K562 treated with DMSO at 1 percent for 12 hours (cell line): ENCODE measurements around the gene RAC3. TPM values are rescaled to one million over a fixed set of nuclear protein-coding genes. Genes with fewer than 3 reads are reported as not detected.

Source experiments
- total RNA-seq: library from RNA; unstranded; fragments of 300-600 nt; gene quantifications from 2 replicates; pipeline ENCODE4 v1.2.3, GENCODE V29; 2022; ENCODE audit not compliant: insufficient read depth

The RAC3 gene
- 58.4 and 82.9 TPM in 2 replicates for total RNA-seq

DNA sequence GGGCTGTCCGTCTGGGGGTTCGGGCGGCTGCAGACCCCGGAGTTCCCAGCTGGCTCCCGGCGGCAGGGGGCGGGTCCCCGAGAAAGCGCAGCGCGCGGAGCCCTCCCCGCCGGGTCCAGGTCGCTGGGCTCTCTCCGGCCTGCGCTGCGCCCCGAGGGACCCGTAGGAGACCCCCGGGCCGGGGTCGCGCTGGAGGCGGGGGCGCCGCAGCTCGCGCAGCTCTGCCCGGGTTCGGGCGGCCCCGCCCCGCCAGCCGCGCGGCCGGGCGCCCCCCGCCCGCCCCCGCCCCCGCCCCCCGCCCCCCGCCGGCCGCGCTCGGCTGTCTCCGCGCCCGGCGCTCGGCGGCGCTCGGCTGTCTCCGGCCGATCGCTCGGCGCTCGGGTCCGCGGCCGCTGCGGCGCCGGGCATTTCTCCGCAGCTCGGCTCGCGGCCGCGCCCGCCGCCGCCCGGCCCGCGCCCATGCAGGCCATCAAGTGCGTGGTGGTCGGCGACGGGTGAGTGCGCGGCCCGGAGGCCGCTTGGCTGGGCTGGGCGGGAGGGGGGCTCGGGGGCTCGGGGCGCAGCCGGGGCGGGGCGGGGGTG lies at the start of gene RAC3:
TSS of gene RAC3 (plus strand) at position 376 of the 582 bp plus-strand sequence. CDS start at position 460, 84 bp downstream.

DNA sequence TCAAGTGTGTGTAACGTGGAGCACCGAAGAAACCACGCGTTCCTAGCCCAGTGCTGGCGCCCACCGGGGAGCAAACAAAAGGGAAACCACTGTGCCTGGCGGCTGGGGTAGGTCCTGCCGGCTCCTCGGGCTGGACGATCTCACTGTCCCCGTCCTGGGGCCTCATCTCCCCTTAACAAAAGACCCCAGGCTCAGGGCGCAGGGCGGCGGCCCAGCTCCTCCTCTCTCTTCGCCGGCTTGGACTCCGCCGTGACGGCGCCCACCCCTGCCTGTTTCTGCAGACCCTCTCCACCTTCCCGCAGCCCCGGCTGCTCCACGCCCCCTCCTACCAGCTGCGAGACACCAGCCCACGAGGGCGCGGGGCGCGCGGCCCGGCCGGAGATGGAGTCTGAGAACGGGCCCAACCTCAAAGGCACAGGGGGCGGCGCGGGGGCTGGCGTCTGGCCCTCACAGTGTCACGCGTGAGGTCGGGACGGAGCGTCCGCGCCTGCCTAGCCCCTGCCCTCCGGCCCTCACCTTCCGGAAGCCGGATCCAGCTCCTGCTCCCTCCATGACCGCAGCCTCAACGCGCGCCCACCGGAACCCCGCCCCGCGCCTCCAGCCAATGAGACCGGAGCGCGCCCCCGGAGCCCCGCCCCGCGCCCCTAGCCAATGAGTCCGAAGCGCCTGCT lies 9.0 kb upstream of the RAC3 start, which contains the start of gene CENPX:
TSS of gene CENPX (minus strand) at position 569 of the 671 bp plus-strand sequence. CDS start at position 552, 17 bp downstream.

DNA sequence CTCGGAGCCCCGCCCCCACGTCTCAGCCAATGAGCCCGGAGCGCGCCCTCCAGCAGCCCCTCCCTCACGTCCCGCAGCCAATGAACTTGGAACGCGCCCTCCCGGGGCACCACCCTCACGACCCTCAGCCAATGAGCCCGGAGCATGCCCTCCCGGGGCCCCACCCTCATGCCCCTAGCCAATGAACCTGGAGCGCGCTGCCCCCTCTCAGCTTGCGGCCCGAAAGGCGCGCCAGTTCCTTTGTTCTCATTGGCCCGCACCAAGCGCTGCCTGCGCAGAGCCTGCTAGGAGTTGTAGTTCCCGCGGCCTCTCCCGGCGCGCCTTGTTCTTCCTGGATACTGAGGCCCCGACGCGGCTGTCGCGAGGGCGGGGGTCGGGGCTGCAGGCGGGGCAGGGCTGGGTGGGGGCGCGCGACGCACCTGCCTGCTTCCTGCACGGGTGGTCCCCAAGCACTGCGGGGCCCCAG lies 8.5 kb upstream of the RAC3 start, which contains the start of gene LRRC45:
TSS of gene LRRC45 (plus strand) at position 325 of the 466 bp plus-strand sequence. CDS start 339 bp downstream, outside the sequence.

DNA sequence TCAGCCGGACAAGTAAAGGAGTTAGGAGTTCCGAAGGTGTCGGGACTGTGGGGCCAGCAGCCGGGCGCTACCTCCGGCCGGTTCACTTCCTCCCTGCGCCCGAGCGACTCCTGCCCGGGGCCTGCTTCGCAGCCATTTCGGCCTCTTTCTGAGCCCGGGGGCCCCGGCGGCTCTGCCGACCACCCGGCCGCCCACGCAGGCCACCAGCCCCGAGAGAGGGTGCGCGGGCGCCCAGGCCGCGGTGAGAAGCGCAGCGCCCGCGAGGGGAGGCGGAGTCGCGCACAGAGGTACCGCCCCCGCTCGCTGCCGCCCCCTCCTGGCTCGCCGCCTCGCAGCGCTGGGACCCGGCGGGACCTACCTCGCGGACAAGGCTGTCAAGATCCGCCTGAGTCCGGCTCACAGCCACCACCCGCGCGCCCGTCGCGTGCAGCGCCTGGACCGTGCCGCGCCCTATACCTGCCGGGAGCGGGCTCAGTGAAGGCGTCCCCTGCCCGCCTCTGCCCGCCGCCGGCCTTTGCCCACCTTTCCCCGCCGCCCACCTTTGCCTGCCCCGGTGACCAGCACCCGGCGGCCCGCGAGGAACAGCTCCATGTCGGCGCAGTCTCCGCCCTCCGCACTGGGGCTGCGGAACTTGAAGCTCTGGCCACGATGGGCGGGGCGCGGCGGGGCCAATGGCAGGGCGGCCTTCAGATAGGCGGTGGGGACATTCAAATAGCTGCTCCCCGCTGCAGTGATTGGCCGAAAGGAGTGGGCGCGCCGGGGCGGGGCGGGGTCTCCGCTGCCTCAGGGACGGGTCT lies 5.8 kb downstream of the RAC3 start, which contains the start of gene DCXR:
TSS of gene DCXR (minus strand) at position 606 of the 797 bp plus-strand sequence. CDS start at position 591, 15 bp downstream.

DNA sequence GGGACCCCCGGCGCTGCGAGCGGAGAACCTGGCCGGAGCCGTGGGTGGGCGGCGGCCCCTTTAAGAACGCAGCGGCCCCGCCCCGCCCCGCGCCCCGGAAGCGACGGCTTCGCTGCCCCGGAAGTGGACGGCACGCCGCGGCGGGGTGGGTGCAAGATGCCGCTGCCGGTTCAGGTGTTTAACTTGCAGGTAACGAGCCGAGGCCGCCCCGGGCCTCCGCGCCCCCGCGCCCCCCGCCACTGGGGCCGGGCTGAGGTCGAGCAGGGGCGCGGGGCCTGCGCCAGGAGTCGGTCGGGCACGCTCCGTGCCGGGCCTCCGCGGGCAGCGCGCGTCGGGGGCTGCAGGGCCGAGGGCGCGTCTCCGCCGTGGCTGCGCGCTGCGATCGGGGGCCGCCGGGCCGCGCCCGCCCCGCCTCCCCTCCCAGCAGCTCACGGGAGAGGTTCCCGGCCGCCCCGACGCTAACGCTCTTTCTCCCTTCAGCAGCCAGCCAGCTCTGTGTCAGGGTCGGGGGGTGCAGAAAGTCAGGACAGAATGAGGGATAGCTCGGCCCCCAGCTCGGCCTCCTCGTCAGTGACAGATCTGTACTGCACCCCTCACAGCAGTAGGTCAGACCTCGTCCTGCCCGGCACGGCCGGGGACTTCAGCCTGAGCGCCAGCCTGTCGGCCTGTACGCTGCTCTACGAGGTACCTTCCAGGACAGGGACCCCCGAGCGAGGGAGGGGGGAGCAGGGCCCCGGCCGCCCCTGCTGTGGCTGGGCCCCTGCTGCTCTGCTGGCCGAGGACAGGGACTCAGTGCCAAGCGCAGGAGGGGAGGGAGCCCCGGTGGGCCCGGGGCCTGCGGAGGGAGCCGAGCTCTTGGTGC lies 20.5 kb downstream of the RAC3 start, which contains the start of the genes GPS1 and RFNG:
TSS of gene GPS1 (plus strand) at position 123 of the 862 bp plus-strand sequence. CDS start at position 157, 34 bp downstream.
TSS of gene RFNG (minus strand) at position 36 of the 862 bp plus-strand sequence. CDS start 45 bp downstream, outside the sequence.

DNA sequence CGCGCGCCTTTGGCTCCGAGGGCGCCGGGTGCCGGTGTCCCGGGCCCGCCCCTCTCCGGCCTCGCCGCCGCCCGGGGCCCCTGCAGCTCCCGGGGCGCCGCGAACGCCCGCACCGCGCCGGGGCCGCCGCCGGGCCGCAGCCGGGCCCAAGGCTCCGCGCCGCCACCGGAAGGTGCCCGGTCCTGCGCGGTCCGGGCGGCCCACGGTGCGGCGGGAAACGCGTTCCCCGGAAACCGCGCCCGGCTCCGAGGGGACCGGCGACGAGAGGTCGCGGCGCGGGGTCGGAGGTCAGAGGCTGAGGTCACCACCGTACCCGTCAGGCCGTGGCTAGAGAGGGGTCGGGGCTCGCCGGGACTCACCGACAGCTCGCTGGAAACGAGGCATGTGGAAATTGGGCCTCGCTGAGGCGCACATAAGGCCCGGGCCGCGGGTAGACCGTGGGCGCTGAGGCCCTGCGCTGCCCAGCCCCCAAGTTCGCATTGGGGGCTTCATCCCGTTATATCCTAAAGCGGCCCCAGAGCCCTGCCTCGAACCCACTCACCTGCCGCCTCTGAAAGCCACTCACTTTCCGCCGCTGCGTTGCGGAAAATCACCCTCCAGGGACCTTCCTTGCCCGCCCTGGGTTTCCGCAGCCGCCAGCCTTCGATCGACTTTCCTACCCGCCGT lies 34.3 kb downstream of the RAC3 start, which contains the start of gene DUS1L:
TSS of gene DUS1L (minus strand) at position 167 of the 666 bp plus-strand sequence. CDS start 745 bp downstream, outside the sequence.

Other genes starting within 250 kb of the RAC3 start
- not detected in 2 replicates for gene GCGR, start 227.5 kb upstream of the RAC3 start, total RNA-seq
- 192 and 316 TPM in 2 replicates for gene MCRIP1, start 198.4 kb upstream of the RAC3 start, total RNA-seq
- not detected in 2 replicates for gene PPP1R27, start 196.6 kb upstream of the RAC3 start, total RNA-seq
- 670 and 837 TPM in 2 replicates for gene P4HB, start 171.1 kb upstream of the RAC3 start, total RNA-seq
- gene ARHGDIA, start 160.3 kb upstream of the RAC3 start, total RNA-seq = 219 and 311 TPM in 2 replicates
- gene ALYREF, start 140.1 kb upstream of the RAC3 start, total RNA-seq = 131 and 173 TPM in 2 replicates
- 460 and 768 TPM in 2 replicates for gene ANAPC11, start 140.0 kb upstream of the RAC3 start, total RNA-seq
- gene NPB, start 129.4 kb upstream of the RAC3 start, total RNA-seq = 3.1 and 4.4 TPM in 2 replicates
- gene PCYT2, start 120.3 kb upstream of the RAC3 start, total RNA-seq = 43.6 and 61.6 TPM in 2 replicates
- 34.3 and 38.5 TPM in 2 replicates for gene SIRT7, start 113.5 kb upstream of the RAC3 start, total RNA-seq
- gene MAFG, start 103.9 kb upstream of the RAC3 start, total RNA-seq = 45.0 and 63.6 TPM in 2 replicates
- 170 and 175 TPM in 2 replicates for gene PYCR1, start 94.4 kb upstream of the RAC3 start, total RNA-seq
- not detected in 2 replicates for gene MYADML2, start 84.4 kb upstream of the RAC3 start, total RNA-seq
- 9.0 and 9.7 TPM in 2 replicates for gene NOTUM, start 70.5 kb upstream of the RAC3 start, total RNA-seq
- 32.7 and 45.0 TPM in 2 replicates for gene ASPSCR1, start 54.0 kb upstream of the RAC3 start, total RNA-seq
- 108 and 156 TPM in 2 replicates for gene CENPX, start 8.8 kb upstream of the RAC3 start, total RNA-seq
- gene LRRC45, start 8.4 kb upstream of the RAC3 start, total RNA-seq = 11.1 and 13.9 TPM in 2 replicates
- gene DCXR, start 6.0 kb downstream of the RAC3 start, total RNA-seq = 273 and 376 TPM in 2 replicates
- 33.4 and 35.0 TPM in 2 replicates for gene RFNG, start 20.1 kb downstream of the RAC3 start, total RNA-seq
- gene GPS1, start 20.2 kb downstream of the RAC3 start, total RNA-seq = 118 and 137 TPM in 2 replicates
- 185 and 205 TPM in 2 replicates for gene DUS1L, start 34.1 kb downstream of the RAC3 start, total RNA-seq
- 69.3 and 119 TPM in 2 replicates for gene FASN, start 66.6 kb downstream of the RAC3 start, total RNA-seq
- 10.5 and 13.8 TPM in 2 replicates for gene CCDC57, start 181.2 kb downstream of the RAC3 start, total RNA-seq
- 1.8 and 2.6 TPM in 2 replicates for gene SLC16A3, start 197.4 kb downstream of the RAC3 start, total RNA-seq
- gene CSNK1D, start 242.0 kb downstream of the RAC3 start, total RNA-seq = 99.2 and 164 TPM in 2 replicates